ENCODE data around the gene TMCC1.

GRCh38 chr3:129601713-129602112 lies 291.8 kb downstream of the TMCC1 start:
- TF ChIP-seq, protein P1, sequence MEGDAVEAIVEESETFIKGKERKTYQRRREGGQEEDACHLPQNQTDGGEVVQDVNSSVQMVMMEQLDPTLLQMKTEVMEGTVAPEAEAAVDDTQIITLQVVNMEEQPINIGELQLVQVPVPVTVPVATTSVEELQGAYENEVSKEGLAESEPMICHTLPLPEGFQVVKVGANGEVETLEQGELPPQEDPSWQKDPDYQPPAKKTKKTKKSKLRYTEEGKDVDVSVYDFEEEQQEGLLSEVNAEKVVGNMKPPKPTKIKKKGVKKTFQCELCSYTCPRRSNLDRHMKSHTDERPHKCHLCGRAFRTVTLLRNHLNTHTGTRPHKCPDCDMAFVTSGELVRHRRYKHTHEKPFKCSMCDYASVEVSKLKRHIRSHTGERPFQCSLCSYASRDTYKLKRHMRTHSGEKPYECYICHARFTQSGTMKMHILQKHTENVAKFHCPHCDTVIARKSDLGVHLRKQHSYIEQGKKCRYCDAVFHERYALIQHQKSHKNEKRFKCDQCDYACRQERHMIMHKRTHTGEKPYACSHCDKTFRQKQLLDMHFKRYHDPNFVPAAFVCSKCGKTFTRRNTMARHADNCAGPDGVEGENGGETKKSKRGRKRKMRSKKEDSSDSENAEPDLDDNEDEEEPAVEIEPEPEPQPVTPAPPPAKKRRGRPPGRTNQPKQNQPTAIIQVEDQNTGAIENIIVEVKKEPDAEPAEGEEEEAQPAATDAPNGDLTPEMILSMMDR (conservative IDR thresholded peaks at IDR 0.05; ENCODE audit: low read length) = no peak
- TF ChIP-seq EZH2phosphoT487 (IDR thresholded peaks at IDR 0.05; ENCODE audit: borderline replicate concordance) = no peak
